ENCODE measurements around the gene OAS2. TPM values are rescaled to one million over a fixed set of nuclear protein-coding genes. Genes with fewer than 3 reads are reported as not detected.

OAS2 gene
- total and polyA plus RNA-seq, 2 of the 8 experiments (the other 6 are each of a cell fraction or from before 2014, with no cell fraction given), result 0.06 TPM; not detected in 1

DNA sequence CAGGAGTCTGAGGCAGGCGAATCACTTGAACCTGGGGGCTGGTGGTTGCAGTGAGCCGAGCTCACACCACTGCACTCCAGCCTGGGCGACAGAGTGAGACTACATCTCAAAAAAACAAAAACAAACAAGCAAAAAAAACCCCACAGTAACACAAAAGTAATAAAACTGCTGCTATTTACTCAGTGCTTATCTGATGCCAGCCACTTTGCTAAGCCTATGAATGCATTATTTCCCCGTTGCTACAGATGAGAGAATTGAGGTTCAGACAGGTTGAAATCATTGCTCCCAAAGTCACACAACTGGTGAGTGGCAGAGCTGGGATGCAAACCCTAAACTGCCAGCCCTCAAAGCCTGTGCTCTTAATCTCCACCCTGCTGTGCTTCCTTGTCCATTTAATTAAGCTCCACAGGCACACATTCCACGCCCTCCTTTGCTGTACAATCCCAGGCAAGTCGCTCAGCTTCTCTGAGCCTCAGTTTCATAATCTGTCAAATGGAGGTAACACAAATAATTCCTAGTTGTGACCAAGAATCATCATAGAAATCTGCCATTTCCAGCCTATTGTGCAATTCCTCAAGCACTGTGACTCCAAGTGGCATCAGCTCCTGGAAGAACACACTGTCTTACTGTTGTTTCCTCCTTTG is 45.7 kb upstream of the OAS2 start (continued):
- TF ChIP-seq, protein P1, sequence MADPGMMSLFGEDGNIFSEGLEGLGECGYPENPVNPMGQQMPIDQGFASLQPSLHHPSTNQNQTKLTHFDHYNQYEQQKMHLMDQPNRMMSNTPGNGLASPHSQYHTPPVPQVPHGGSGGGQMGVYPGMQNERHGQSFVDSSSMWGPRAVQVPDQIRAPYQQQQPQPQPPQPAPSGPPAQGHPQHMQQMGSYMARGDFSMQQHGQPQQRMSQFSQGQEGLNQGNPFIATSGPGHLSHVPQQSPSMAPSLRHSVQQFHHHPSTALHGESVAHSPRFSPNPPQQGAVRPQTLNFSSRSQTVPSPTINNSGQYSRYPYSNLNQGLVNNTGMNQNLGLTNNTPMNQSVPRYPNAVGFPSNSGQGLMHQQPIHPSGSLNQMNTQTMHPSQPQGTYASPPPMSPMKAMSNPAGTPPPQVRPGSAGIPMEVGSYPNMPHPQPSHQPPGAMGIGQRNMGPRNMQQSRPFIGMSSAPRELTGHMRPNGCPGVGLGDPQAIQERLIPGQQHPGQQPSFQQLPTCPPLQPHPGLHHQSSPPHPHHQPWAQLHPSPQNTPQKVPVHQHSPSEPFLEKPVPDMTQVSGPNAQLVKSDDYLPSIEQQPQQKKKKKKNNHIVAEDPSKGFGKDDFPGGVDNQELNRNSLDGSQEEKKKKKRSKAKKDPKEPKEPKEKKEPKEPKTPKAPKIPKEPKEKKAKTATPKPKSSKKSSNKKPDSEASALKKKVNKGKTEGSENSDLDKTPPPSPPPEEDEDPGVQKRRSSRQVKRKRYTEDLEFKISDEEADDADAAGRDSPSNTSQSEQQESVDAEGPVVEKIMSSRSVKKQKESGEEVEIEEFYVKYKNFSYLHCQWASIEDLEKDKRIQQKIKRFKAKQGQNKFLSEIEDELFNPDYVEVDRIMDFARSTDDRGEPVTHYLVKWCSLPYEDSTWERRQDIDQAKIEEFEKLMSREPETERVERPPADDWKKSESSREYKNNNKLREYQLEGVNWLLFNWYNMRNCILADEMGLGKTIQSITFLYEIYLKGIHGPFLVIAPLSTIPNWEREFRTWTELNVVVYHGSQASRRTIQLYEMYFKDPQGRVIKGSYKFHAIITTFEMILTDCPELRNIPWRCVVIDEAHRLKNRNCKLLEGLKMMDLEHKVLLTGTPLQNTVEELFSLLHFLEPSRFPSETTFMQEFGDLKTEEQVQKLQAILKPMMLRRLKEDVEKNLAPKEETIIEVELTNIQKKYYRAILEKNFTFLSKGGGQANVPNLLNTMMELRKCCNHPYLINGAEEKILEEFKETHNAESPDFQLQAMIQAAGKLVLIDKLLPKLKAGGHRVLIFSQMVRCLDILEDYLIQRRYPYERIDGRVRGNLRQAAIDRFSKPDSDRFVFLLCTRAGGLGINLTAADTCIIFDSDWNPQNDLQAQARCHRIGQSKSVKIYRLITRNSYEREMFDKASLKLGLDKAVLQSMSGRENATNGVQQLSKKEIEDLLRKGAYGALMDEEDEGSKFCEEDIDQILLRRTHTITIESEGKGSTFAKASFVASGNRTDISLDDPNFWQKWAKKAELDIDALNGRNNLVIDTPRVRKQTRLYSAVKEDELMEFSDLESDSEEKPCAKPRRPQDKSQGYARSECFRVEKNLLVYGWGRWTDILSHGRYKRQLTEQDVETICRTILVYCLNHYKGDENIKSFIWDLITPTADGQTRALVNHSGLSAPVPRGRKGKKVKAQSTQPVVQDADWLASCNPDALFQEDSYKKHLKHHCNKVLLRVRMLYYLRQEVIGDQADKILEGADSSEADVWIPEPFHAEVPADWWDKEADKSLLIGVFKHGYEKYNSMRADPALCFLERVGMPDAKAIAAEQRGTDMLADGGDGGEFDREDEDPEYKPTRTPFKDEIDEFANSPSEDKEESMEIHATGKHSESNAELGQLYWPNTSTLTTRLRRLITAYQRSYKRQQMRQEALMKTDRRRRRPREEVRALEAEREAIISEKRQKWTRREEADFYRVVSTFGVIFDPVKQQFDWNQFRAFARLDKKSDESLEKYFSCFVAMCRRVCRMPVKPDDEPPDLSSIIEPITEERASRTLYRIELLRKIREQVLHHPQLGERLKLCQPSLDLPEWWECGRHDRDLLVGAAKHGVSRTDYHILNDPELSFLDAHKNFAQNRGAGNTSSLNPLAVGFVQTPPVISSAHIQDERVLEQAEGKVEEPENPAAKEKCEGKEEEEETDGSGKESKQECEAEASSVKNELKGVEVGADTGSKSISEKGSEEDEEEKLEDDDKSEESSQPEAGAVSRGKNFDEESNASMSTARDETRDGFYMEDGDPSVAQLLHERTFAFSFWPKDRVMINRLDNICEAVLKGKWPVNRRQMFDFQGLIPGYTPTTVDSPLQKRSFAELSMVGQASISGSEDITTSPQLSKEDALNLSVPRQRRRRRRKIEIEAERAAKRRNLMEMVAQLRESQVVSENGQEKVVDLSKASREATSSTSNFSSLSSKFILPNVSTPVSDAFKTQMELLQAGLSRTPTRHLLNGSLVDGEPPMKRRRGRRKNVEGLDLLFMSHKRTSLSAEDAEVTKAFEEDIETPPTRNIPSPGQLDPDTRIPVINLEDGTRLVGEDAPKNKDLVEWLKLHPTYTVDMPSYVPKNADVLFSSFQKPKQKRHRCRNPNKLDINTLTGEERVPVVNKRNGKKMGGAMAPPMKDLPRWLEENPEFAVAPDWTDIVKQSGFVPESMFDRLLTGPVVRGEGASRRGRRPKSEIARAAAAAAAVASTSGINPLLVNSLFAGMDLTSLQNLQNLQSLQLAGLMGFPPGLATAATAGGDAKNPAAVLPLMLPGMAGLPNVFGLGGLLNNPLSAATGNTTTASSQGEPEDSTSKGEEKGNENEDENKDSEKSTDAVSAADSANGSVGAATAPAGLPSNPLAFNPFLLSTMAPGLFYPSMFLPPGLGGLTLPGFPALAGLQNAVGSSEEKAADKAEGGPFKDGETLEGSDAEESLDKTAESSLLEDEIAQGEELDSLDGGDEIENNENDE (IDR thresholded peaks at IDR 0.05; ENCODE audit: insufficient replicate concordance, low read length), result no peak
- TF ChIP-seq EGR1 (IDR thresholded peaks at IDR 0.05; ENCODE audit: borderline replicate concordance, low read depth, low read length) (no peak), GABPA (IDR thresholded peaks at IDR 0.05; ENCODE audit: borderline replicate concordance, insufficient read depth, low read length) (no peak), ASH2L (IDR thresholded peaks at IDR 0.05; ENCODE audit: low read length) (no peak), RXRA (IDR thresholded peaks at IDR 0.05; ENCODE audit: insufficient read depth, low read depth, low read length) (no peak), RFX5 (IDR thresholded peaks at IDR 0.05; ENCODE audit: borderline replicate concordance, low read depth, low read length) (no peak)
- TF ChIP-seq, protein P2, sequence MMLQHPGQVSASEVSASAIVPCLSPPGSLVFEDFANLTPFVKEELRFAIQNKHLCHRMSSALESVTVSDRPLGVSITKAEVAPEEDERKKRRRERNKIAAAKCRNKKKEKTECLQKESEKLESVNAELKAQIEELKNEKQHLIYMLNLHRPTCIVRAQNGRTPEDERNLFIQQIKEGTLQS (IDR thresholded peaks at IDR 0.05; ENCODE audit: insufficient read depth, low read depth, low read length), result no peak
- TF ChIP-seq, protein P3, sequence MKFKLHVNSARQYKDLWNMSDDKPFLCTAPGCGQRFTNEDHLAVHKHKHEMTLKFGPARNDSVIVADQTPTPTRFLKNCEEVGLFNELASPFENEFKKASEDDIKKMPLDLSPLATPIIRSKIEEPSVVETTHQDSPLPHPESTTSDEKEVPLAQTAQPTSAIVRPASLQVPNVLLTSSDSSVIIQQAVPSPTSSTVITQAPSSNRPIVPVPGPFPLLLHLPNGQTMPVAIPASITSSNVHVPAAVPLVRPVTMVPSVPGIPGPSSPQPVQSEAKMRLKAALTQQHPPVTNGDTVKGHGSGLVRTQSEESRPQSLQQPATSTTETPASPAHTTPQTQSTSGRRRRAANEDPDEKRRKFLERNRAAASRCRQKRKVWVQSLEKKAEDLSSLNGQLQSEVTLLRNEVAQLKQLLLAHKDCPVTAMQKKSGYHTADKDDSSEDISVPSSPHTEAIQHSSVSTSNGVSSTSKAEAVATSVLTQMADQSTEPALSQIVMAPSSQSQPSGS (IDR thresholded peaks at IDR 0.05; ENCODE audit: low read length), result no peak; the same call in 1 of the 2 replicates
